Brain pericyte (primary cell): Measurements from ENCODE around the gene ANXA6.
"Not testable (repeated sequence)": the region's sequence is repeated elsewhere in the genome, so short reads cannot be mapped to it uniquely, and the experiment has no call there.

ENCODE experiments used
- DNase-seq: peaks from one replicate; pipeline ENCODE4 v3.0.0-alpha.2; 2012; ENCODE audit warnings: low read depth, low spot score

The ANXA6 gene

GRCh38 chr5:151181818-151182523 is 24.4 kb upstream of the ANXA6 start:
- DNase-seq: no peak

GRCh38 chr5:151180291-151180690 is 22.7 kb upstream of the ANXA6 start:
- DNase-seq: no peak

GRCh38 chr5:151179489-151179840 is 21.9 kb upstream of the ANXA6 start:
- no peak for DNase-seq

- DNase-seq: no peak
Measured at GRCh38 chr5:151178777-151179488, 21.4 kb upstream of the ANXA6 start.

- no peak for DNase-seq
Measured at GRCh38 chr5:151178372-151178771, 20.8 kb upstream of the ANXA6 start.

GRCh38 chr5:151176268-151176667 is 18.7 kb upstream of the ANXA6 start:
- DNase-seq: not testable (repeated sequence)

- DNase-seq: no peak
Measured at GRCh38 chr5:151174612-151175101, 17.1 kb upstream of the ANXA6 start.

GRCh38 chr5:151173711-151174611 is 16.4 kb upstream of the ANXA6 start:
- no peak for DNase-seq

GRCh38 chr5:151171529-151171928 is 13.9 kb upstream of the ANXA6 start:
- DNase-seq: no peak

- DNase-seq: no peak
Measured at GRCh38 chr5:151168602-151169344, 11.2 kb upstream of the ANXA6 start.

- no peak for DNase-seq
Measured at GRCh38 chr5:151167022-151167421, 9.4 kb upstream of the ANXA6 start.

- DNase-seq: peak; percentile 40
Measured at GRCh38 chr5:151164687-151165392, 7.3 kb upstream of the ANXA6 start.

- DNase-seq: no peak
Measured at GRCh38 chr5:151162776-151163175, 5.2 kb upstream of the ANXA6 start.

GRCh38 chr5:151159649-151160373 is 2.2 kb upstream of the ANXA6 start:
- DNase-seq: no peak

GRCh38 chr5:151158287-151158661 is 695 bp upstream of the ANXA6 start:
- no peak for DNase-seq

- DNase-seq: no peak
Measured at GRCh38 chr5:151156507-151157420, 815 bp downstream of the ANXA6 start.

- DNase-seq: no peak
Measured at GRCh38 chr5:151155775-151156506, 1.6 kb downstream of the ANXA6 start.
